Vagina (tissue), 2 donors: ENCODE measurements around the gene DPP8.

Source experiments
- CTCF ChIP-seq, 3 experiments: fragments of 450-650 bp in 2 of 3; fragments of 200-600 bp in 1 of 3; sonication (generic) in 1 of 3; IDR thresholded peaks; one replicate each; pipeline ENCODE4 v1.5.1; 2017 to 2019; ENCODE audit warnings: antibody characterized with exemption in 3 of 3, mild to moderate bottlenecking in 2 of 3, moderate library complexity in 2 of 3
- POLR2A ChIP-seq, 2 donors: fragments of 450-650 bp; IDR thresholded peaks; one replicate each; pipeline ENCODE4 v1.6.1; 2017; ENCODE audit warnings: antibody characterized with exemption in 2 of 2, mild to moderate bottlenecking in 2 of 2, moderate library complexity in 2 of 2
- POLR2AphosphoS5 ChIP-seq, 2 donors: sonication (generic); formaldehyde crosslinking; IDR thresholded peaks; one replicate each; pipeline ENCODE4 v1.9.0; 2017; ENCODE audit warnings: antibody characterized with exemption in 2 of 2, mild to moderate bottlenecking in 2 of 2, low read depth in 1 of 2; ENCODE audit not compliant: insufficient read depth in 1 of 2

GRCh38 chr15:65484876-65485275 is 32.6 kb downstream of the DPP8 start:
- TF ChIP-seq POLR2A (IDR thresholded peaks at IDR 0.05) (no peak), CTCF (IDR thresholded peaks at IDR 0.05) (no peak), POLR2AphosphoS5 (IDR thresholded peaks at IDR 0.05; ENCODE audit: insufficient read depth in 1 of 2, low read depth in 1 of 2) (no peak)
